Measurements from ENCODE around the gene GIGYF2.
A peak's percentile ranks its signal among the peaks of the same experiment; 100 is the strongest.

Gene GIGYF2

DNA sequence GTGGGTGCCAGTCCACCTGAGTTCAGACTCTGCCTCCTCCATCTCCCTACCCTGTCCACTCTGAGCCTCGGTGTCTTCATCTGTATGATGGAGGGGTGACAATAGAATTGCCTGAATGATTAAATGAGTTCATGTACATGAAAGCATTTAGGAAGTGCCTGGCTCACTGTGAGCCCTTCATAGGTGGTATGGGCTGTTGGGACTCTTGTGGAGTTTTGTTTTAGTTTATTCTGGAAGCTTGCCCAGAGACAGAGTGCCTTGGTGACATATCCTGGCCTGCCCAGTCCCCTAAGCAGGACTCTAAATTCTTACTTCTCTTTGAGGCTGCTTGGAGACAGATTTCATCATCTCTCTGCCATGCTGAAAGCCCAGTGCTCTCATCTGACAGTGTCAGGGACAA lies 24.5 kb upstream of the GIGYF2 start (continued):
- TF ChIP-seq, protein P1, sequence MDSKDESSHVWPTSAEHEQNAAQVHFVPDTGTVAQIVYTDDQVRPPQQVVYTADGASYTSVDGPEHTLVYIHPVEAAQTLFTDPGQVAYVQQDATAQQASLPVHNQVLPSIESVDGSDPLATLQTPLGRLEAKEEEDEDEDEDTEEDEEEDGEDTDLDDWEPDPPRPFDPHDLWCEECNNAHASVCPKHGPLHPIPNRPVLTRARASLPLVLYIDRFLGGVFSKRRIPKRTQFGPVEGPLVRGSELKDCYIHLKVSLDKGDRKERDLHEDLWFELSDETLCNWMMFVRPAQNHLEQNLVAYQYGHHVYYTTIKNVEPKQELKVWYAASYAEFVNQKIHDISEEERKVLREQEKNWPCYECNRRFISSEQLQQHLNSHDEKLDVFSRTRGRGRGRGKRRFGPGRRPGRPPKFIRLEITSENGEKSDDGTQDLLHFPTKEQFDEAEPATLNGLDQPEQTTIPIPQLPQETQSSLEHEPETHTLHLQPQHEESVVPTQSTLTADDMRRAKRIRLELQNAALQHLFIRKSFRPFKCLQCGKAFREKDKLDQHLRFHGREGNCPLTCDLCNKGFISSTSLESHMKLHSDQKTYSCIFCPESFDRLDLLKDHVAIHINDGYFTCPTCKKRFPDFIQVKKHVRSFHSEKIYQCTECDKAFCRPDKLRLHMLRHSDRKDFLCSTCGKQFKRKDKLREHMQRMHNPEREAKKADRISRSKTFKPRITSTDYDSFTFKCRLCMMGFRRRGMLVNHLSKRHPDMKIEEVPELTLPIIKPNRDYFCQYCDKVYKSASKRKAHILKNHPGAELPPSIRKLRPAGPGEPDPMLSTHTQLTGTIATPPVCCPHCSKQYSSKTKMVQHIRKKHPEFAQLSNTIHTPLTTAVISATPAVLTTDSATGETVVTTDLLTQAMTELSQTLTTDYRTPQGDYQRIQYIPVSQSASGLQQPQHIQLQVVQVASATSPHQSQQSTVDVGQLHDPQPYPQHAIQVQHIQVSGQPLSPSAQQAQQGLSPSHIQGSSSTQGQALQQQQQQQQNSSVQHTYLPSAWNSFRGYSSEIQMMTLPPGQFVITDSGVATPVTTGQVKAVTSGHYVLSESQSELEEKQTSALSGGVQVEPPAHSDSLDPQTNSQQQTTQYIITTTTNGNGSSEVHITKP (tag by site-specific recombination; IDR thresholded peaks at IDR 0.05), result no peak; the same call in 1 of the 2 replicates
- TF ChIP-seq ZNF558 (tag by site-specific recombination; IDR thresholded peaks at IDR 0.05) (no peak), ZNF394 (tag by site-specific recombination; IDR thresholded peaks at IDR 0.05; ENCODE audit: borderline replicate concordance) (no peak), GLIS1 (tag by site-specific recombination; IDR thresholded peaks at IDR 0.05) (peak; percentile 48; the same call in 1 of the 2 replicates), ZNF791 (tag by site-specific recombination; IDR thresholded peaks at IDR 0.05) (no peak), MYNN (tag by site-specific recombination; IDR thresholded peaks at IDR 0.05; ENCODE audit: borderline replicate concordance) (no peak), ZFP41 (tag by site-specific recombination; IDR thresholded peaks at IDR 0.05; ENCODE audit: borderline replicate concordance) (no peak), ZBTB20 (tag by site-specific recombination; IDR thresholded peaks at IDR 0.05) (no peak), ZNF610 (tag by site-specific recombination; IDR thresholded peaks at IDR 0.05; ENCODE audit: borderline replicate concordance) (no peak), BCL6B (tag by site-specific recombination; IDR thresholded peaks at IDR 0.05) (no peak), ZNF529 (tag by site-specific recombination; IDR thresholded peaks at IDR 0.05; ENCODE audit: insufficient replicate concordance) (no peak), ZNF621 (tag by site-specific recombination; IDR thresholded peaks at IDR 0.05) (no peak), ZFHX2 (tag by site-specific recombination; conservative IDR thresholded peaks at IDR 0.05) (no peak), ZNF747 (tag by site-specific recombination; IDR thresholded peaks at IDR 0.05) (no peak)

DNA sequence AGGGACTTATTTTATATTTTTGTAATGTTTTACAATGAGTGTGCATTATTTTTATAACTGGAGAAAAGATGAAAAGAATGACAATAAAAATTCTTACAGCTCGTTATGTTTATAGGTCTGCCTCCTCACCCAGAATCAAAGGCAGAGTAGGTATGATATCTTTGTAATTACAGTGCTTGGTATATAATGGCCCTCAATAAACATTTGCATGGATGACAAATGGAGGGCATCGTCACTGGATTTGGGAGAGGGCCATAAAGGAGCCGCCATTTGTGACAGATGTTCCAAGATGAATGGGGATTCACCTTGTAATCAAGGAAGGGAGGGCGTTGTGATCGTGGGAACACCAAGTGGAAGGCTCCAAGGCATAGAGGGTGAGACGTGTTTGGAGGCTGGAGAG lies 22.6 kb upstream of the GIGYF2 start:
- ChIA-PET POLR2A (no interaction called here), CTCF (no interaction called here)
- H3K4me1 ChIP-seq (ENCODE audit: control insufficient read depth, insufficient read depth, low read length), result no peaks in the 10 kb centered on the region
- no peak overlapping the region for H3K27ac ChIP-seq (ENCODE audit: extremely low read depth, low read depth, low read length)
- TF ChIP-seq ZNF600 (tag by site-specific recombination; IDR thresholded peaks at IDR 0.05), result no peak
- TF ChIP-seq ZNF169 (tag by site-specific recombination; IDR thresholded peaks at IDR 0.05), result no peak
- no peak for TF ChIP-seq ZBTB26 (tag by site-specific recombination; optimal IDR thresholded peaks at IDR 0.05)
- no peak for TF ChIP-seq ZNF571 (tag by site-specific recombination; IDR thresholded peaks at IDR 0.05)
- H3K4me3 ChIP-seq (ENCODE audit: low read depth, low read length), result no peak overlapping the region
- peaks cover 5 to 28% of the 10 kb centered on the region in 2 experiments; a peak in 2 of 3 replicates for H3K36me3 ChIP-seq (ENCODE audit: control insufficient read depth in 2 of 2, insufficient read depth in 1 of 2, low read length in 2 of 2)
- H3K9me3 ChIP-seq (ENCODE audit: control insufficient read depth, insufficient read depth, low read depth, low read length), result no peaks in the 10 kb centered on the region

DNA sequence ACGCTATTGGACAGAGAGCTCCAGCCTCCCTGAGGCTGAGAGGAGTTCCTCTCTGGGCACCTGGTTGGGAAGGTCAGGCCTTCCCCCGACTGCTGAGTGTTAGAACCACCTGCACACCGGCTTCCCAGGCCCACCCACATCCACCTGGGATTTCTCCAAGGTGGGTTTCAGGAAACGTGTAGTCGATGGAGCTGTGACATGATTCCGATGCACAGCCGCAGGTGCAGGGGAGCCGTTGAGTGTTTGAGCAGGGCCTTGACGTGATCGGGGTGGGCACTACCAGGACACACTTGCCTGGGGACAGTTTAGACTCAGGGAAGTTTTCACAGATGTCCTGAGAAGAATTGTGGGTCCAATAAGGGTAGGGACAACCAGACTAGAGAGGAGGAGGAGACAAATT lies 21.8 kb upstream of the GIGYF2 start:
- POLR2A ChIA-PET, result interaction anchor here (0.9 kb wide), 1 partner anchor 9 kb away, joined by 3 read pairs; no protein-coding TSS in a partner anchor
- H3K4me1 ChIP-seq (ENCODE audit: control insufficient read depth, insufficient read depth, low read length), result no peaks in the 10 kb centered on the region
- H3K27ac ChIP-seq (ENCODE audit: extremely low read depth, low read depth, low read length), result no peak overlapping the region
- H3K4me3 ChIP-seq (ENCODE audit: low read depth, low read length), result no peak overlapping the region
- CTCF ChIA-PET, result no interaction called here
- H3K9me3 ChIP-seq (ENCODE audit: control insufficient read depth, insufficient read depth, low read depth, low read length), result no peaks in the 10 kb centered on the region
- peaks cover 5 to 28% of the 10 kb centered on the region in 2 experiments; a peak in 2 of 3 replicates for H3K36me3 ChIP-seq (ENCODE audit: control insufficient read depth in 2 of 2, insufficient read depth in 1 of 2, low read length in 2 of 2)
- no peak for TF ChIP-seq ZNF48 (tag by site-specific recombination; IDR thresholded peaks at IDR 0.05)
- no peak for TF ChIP-seq ZNF10 (tag by site-specific recombination; IDR thresholded peaks at IDR 0.05)
- TF ChIP-seq, protein P2, sequence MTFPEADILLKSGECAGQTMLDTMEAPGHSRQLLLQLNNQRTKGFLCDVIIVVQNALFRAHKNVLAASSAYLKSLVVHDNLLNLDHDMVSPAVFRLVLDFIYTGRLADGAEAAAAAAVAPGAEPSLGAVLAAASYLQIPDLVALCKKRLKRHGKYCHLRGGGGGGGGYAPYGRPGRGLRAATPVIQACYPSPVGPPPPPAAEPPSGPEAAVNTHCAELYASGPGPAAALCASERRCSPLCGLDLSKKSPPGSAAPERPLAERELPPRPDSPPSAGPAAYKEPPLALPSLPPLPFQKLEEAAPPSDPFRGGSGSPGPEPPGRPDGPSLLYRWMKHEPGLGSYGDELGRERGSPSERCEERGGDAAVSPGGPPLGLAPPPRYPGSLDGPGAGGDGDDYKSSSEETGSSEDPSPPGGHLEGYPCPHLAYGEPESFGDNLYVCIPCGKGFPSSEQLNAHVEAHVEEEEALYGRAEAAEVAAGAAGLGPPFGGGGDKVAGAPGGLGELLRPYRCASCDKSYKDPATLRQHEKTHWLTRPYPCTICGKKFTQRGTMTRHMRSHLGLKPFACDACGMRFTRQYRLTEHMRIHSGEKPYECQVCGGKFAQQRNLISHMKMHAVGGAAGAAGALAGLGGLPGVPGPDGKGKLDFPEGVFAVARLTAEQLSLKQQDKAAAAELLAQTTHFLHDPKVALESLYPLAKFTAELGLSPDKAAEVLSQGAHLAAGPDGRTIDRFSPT (tag by site-specific recombination; IDR thresholded peaks at IDR 0.05), result no peak
- no peak for TF ChIP-seq ZNF112 (tag by site-specific recombination; IDR thresholded peaks at IDR 0.05)
- TF ChIP-seq REPIN1 (tag by site-specific recombination; IDR thresholded peaks at IDR 0.05; ENCODE audit: low read depth), result no peak
- no peak for TF ChIP-seq OVOL3 (tag by site-specific recombination; IDR thresholded peaks at IDR 0.05)
- TF ChIP-seq ZFP3 (tag by site-specific recombination; IDR thresholded peaks at IDR 0.05; ENCODE audit: low read depth), result no peak
- TF ChIP-seq TCF7L2 (IDR thresholded peaks at IDR 0.05; ENCODE audit: borderline replicate concordance, low read depth, low read length), result no peak

Measured in HEK293 (cell line).